ENCODE data around the gene LINC00237. TPM values are rescaled to one million over a fixed set of nuclear protein-coding genes. Genes with fewer than 3 reads are reported as not detected.

The LINC00237 gene
- total RNA-seq, 1 experiment from 2014 or later = 0.90 TPM

- Mint-ChIP-seq H3K4me1 (peaks cover 31 to 46% of the 10 kb centered on the region in 2 experiments), H3K27me3 (ENCODE audit: low read depth) (peaks cover 4% of the 10 kb centered on the region; the same call in 1 of the 2 replicates)
These were observed 18.2 kb downstream of the LINC00237 start for GRCh38 chr20:21087862-21088540.

More at GRCh38 chr20:21087862-21088540, 18.2 kb downstream of the LINC00237 start:
- Histone ChIP-seq H4K8ac (replicated peaks; ENCODE audit: insufficient read length, low read depth, low read length) (no peak overlapping the region), H3K79me2 (ENCODE audit: insufficient read depth, low read length) (no peaks in the 10 kb centered on the region), H3K27ac (ENCODE audit: insufficient read length, low read depth, low read length) (no peak overlapping the region), H4K5ac (ENCODE audit: insufficient read length, low read depth, low read length) (no peak overlapping the region), H3K18ac (ENCODE audit: insufficient read length, low read depth, low read length) (no peak overlapping the region), H3K4ac (ENCODE audit: low read depth, low read length) (no peak overlapping the region), H3K23ac (ENCODE audit: insufficient read length, low read depth, low read length) (no peak overlapping the region), H3K14ac (ENCODE audit: insufficient read depth, low read length) (no peak overlapping the region), H3T11ph (ENCODE audit: low read length) (no peak overlapping the region), H2AK5ac (ENCODE audit: insufficient read length, low read length) (no peak overlapping the region), H2BK120ac (ENCODE audit: low read depth, low read length, poor library complexity, severe bottlenecking) (no peak overlapping the region), H3K79me1 (ENCODE audit: insufficient read depth, low read depth, low read length, poor library complexity, severe bottlenecking) (no peaks in the 10 kb centered on the region), H4K20me1 (ENCODE audit: control insufficient read depth, insufficient read depth, insufficient read length) (no peaks in the 10 kb centered on the region), H2BK5ac (ENCODE audit: insufficient read length, low read length) (no peak overlapping the region), H3K27me3 (ENCODE audit: insufficient read depth, low read length) (no peaks in the 10 kb centered on the region), H3K56ac (ENCODE audit: insufficient read length, low read depth, low read length) (no peak overlapping the region), H2BK12ac (ENCODE audit: insufficient read length, low read depth, low read length) (no peak overlapping the region), H2BK20ac (ENCODE audit: low read depth, low read length, poor library complexity, severe bottlenecking) (no peak overlapping the region), H3K23me2 (ENCODE audit: insufficient read length, low read depth, low read length, poor library complexity, severe bottlenecking) (no peaks in the 10 kb centered on the region), H2AFZ (ENCODE audit: low read length) (no peak overlapping the region), H2BK15ac (ENCODE audit: low read depth, low read length) (no peak overlapping the region), H3K9ac (ENCODE audit: extremely low read depth, insufficient read length, low read length) (no peak overlapping the region), H4K91ac (ENCODE audit: insufficient read length, low read depth, low read length) (no peak overlapping the region), H3K4me1 (ENCODE audit: insufficient read depth, low read length) (peaks cover 16% of the 10 kb centered on the region; the same call in 1 of the 2 replicates), H3K9me3 (ENCODE audit: control insufficient read depth, low read depth, low read length) (no peaks in the 10 kb centered on the region), H3K4me2 (ENCODE audit: insufficient read depth, insufficient read length, low read length) (no peak overlapping the region)
- no peaks in the 10 kb centered on the region for H3K9me3 Mint-ChIP-seq
- no peak for DNase-seq
- no peak overlapping the region; a peak in 1 of 7 replicates for H3K27ac Mint-ChIP-seq
- no CpG with 5 or more reads among the region's 9 CpGs for WGBS (ENCODE audit: extremely low coverage, insufficient read length, low lambda C conversion rate)
- no peak for TF ChIP-seq CTCF (conservative IDR thresholded peaks at IDR 0.05)
- no peaks in the 10 kb centered on the region for H3K36me3 Mint-ChIP-seq (ENCODE audit: insufficient read depth in 1 of 3, low read depth in 3 of 3)
- no peak overlapping the region for H3K4me3 Mint-ChIP-seq

Data from H9 (cell line).